GM19035 (cell line): ENCODE results near the gene NAV2.
"Not testable (repeated sequence)": the region's sequence is repeated elsewhere in the genome, so short reads cannot be mapped to it uniquely, and the experiment has no call there.

ENCODE experiments used
- ATAC-seq: cut with Tn5 transposase; IDR thresholded peaks from one replicate; pipeline ENCODE4 v1.9.1; 2021; ENCODE audit not compliant: unreplicated experiment

The NAV2 gene

GRCh38 chr11:20066013-20066782 lies 353.6 kb downstream of the NAV2 start:
- ATAC-seq: no peak

- ATAC-seq: no peak
Measured at GRCh38 chr11:20066783-20067156, 354.1 kb downstream of the NAV2 start.

- no peak for ATAC-seq
Measured at GRCh38 chr11:20067665-20068064, 355.0 kb downstream of the NAV2 start.

DNA sequence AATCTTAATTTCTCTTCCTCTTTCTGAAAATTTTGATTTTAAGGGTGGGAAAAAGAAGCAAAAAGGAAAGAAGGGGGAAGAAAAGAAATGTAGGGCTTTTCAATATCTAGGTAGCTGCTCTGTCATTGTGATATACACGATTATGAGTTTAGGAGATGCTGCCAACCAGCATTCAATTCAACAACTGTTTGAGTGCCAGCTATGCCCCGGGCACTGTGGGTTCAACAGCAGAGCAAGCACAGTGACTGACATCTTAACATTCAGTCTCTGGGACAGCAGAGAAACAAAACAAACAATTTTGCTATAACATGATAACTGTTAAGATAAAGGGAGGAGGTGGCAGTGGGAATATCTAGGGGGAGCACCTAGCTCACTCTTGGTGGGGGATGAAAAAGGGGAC lies 356.1 kb downstream of the NAV2 start:
- ATAC-seq: no peak

GRCh38 chr11:20070459-20070858 lies 357.8 kb downstream of the NAV2 start:
- ATAC-seq: no peak

GRCh38 chr11:20075627-20076026 lies 363.0 kb downstream of the NAV2 start:
- no peak for ATAC-seq

DNA sequence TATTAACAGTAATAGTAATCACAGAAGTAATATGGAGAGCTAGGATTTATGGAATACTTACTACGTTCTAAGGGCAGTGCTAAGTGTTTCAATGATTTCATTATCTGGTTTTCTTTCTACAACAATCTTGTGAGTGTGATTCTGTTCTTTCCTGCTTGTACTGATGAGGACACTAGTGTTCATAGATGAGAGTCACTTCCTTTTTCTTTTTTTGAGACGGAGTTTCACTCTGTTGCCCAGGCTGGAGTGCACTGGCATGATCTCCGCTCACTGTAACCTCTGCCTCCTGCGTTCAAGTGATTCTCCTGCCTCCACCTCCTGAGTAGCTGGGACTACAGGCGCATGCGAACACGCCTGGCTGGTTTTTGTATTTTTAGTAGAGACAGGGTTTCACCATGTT lies 366.2 kb downstream of the NAV2 start:
- no peak for ATAC-seq

- ATAC-seq: peak; percentile 56
Measured at GRCh38 chr11:20080032-20080685, 367.5 kb downstream of the NAV2 start.

GRCh38 chr11:20081336-20081735 lies 368.7 kb downstream of the NAV2 start:
- no peak for ATAC-seq

- ATAC-seq: not testable (repeated sequence)
Measured at GRCh38 chr11:20083877-20084276, 371.2 kb downstream of the NAV2 start.

- ATAC-seq: no peak
Measured at GRCh38 chr11:20084921-20085814, 372.5 kb downstream of the NAV2 start.

DNA sequence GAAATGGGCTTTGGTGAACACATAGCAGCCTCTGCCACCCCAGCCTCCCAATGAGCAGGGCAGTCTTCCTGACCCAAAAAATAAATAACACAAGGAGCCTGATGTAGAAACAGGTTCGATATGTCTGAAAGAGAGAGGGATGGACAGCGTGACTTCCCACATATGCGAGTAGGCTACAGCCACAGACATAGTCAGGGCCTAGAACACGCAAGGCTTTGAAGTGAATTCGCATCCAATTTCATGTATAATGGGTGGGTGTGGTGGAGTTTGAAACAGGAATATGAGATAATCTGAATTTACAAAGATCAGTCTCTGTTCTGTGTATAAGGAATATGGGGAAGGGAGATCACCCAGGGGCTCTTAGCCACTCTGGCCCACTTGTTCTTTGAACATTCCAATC lies 373.3 kb downstream of the NAV2 start:
- ATAC-seq: no peak

DNA sequence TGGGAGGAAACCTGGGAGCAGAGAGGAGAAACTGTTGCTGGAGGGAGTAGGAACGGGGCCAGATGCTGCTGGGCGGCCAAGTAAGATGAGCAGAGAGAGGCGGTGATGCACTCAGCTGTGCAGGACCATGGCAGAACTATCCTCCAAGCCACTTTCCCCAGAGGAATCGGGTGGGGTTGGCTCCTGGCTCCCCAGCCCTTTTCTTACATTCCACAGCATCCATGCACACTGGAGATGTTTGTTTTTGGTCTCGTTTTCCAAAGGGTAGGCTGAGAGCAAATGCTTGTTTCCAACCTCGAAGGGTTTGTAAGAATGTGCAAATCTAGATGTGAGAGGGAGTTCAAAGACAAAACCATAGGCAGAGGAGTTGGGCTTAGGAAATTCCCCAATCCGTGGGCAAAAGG lies 374.5 kb downstream of the NAV2 start:
- no peak for ATAC-seq

GRCh38 chr11:20088397-20089225 lies 376.0 kb downstream of the NAV2 start:
- ATAC-seq: no peak

DNA sequence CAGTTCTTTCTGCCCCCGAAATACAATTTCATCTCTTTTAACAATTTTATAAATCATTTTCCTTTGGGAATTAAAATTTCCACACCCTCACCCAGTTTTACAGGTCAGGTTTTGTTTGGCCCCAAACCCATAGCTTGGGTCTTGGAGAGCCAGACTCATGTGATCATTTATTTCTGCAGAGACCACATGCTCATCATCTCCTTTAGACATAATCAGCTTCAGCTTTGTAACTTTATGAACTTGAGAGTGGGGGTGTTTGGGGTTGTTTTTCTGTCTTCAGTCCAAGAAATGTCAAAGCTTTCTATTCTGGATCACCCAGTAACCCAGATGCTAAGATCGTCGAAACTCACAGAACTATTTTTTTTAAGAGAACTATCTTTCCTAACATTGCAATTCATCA lies 376.7 kb downstream of the NAV2 start:
- ATAC-seq: no peak

GRCh38 chr11:20089796-20090653 lies 377.4 kb downstream of the NAV2 start:
- ATAC-seq: no peak

GRCh38 chr11:20090654-20091374 lies 378.2 kb downstream of the NAV2 start:
- ATAC-seq: no peak

DNA sequence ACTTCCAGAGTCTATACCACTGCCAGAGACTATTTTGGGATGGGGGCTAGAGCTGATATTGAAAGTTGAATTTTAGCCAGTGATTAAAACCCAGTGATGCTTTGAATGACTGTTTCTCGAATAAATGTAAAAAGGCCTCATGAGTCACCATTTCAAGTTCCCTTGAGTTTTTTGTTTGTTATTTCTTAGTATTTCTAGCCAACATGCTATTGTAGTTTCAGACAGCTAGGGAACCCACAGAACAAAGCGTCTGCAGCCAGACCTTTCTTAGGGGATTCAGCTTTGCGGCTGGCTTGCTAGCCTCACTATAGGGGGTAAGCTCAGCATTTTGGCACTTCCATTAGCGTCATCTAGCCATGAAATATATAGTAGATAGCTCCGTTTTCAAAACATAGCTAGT lies 381.1 kb downstream of the NAV2 start:
- no peak for ATAC-seq

- no peak for ATAC-seq
Measured at GRCh38 chr11:20095189-20095588, 382.6 kb downstream of the NAV2 start.
